Body of pancreas (tissue), 4 donors: ENCODE measurements around the gene GFAP.

Experiments used
- POLR2A ChIP-seq, 3 donors: fragments of 450-650 bp; IDR thresholded peaks; one replicate each; pipeline ENCODE4 v1.6.1; 2016; ENCODE audit warnings: antibody characterized with exemption in 3 of 3, mild to moderate bottlenecking in 2 of 3
- TF ChIP-seq, protein P1 (sequence below), 7 experiments: fragments of 450-650 bp in 4 of 7; fragments of 200-600 bp in 3 of 7; sonication (generic) in 3 of 7; IDR thresholded peaks; one replicate each; pipeline ENCODE4 v1.5.1; 2016 to 2019; ENCODE audit warnings: antibody characterized with exemption in 7 of 7

DNA sequence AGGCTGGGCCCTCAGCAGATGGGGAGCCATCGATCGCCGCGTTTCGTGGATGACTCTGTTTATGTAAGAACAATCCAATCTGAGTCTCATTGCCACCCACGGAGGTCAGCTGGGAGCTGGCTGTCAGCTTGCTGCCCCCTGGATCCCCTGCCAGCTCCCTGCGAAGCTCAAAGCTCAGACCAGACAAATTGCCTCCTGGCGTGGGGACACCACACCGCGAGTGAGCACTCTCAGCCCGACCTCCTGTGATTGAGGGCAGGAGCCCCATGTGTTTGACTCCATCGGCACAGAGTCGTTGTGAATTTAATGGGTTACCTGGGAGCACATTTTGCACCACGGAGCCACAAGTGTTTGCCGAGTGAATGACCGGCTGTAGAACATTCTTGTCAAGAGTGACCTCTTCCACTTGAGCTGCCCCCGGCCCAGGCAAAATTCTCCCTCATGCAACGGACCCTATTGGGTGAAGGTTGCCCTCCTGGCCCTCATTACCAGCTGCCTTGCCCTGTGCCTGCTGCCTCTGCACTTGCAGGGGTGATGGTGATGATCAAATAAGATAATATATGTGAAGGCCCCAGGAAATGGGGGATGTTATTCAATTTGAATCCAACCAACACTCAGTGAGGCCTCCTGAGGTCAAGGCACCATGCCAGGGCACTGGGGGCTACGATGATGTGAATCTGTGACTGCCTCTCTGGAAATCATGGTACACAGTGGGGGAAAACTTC, 7.6 kb upstream of the GFAP start:
- TF ChIP-seq, protein P1, sequence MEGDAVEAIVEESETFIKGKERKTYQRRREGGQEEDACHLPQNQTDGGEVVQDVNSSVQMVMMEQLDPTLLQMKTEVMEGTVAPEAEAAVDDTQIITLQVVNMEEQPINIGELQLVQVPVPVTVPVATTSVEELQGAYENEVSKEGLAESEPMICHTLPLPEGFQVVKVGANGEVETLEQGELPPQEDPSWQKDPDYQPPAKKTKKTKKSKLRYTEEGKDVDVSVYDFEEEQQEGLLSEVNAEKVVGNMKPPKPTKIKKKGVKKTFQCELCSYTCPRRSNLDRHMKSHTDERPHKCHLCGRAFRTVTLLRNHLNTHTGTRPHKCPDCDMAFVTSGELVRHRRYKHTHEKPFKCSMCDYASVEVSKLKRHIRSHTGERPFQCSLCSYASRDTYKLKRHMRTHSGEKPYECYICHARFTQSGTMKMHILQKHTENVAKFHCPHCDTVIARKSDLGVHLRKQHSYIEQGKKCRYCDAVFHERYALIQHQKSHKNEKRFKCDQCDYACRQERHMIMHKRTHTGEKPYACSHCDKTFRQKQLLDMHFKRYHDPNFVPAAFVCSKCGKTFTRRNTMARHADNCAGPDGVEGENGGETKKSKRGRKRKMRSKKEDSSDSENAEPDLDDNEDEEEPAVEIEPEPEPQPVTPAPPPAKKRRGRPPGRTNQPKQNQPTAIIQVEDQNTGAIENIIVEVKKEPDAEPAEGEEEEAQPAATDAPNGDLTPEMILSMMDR (IDR thresholded peaks at IDR 0.05), result no peak
- TF ChIP-seq POLR2A (IDR thresholded peaks at IDR 0.05), result no peak
